SK-N-SH treated with all-trans-retinoic acid at 6 μM for 48 hours (cell line): ENCODE data around the gene LYPD3.

ENCODE experiments used
- ATAC-seq: fragments of 200-7000 bp; cut with Tn5 transposase; 3 replicates; pipeline ENCODE4 v1.9.1; 2020; ENCODE audit warnings: mild to moderate bottlenecking, moderate library complexity
- ARNTL ChIP-seq: fragments of 450-650 bp; formaldehyde crosslinking; IDR thresholded peaks from 2 replicates; pipeline ENCODE4 v1.5.0; 2020; ENCODE audit warnings: low read depth, mild to moderate bottlenecking, moderate library complexity, borderline replicate concordance
- BACH2 ChIP-seq: fragments of 250-450 bp; sonication (Bioruptor Pico); IDR thresholded peaks from 2 replicates; pipeline ENCODE4 v1.9.0; 2021; ENCODE audit warnings: mild to moderate bottlenecking, borderline replicate concordance
- CSDC2 ChIP-seq: fragments of 250-450 bp; sonication (Bioruptor Pico); IDR thresholded peaks from 2 replicates; pipeline ENCODE4 v1.5.0; 2020; ENCODE audit warnings: mild to moderate bottlenecking, moderate library complexity
- GLIS3 ChIP-seq: fragments of 250-450 bp; sonication (Bioruptor Pico); IDR thresholded peaks from 2 replicates; pipeline ENCODE4 v1.5.0; 2020; ENCODE audit warnings: mild to moderate bottlenecking, moderate library complexity
- ISL1 ChIP-seq: fragments of 250-450 bp; sonication (Bioruptor Pico); IDR thresholded peaks from 2 replicates; pipeline ENCODE4 v2.1.2; 2022; ENCODE audit warnings: mild to moderate bottlenecking, moderate library complexity
- OSR1 ChIP-seq: fragments of 250-450 bp; sonication (Bioruptor Pico); IDR thresholded peaks from 2 replicates; pipeline ENCODE4 v1.8.0; 2022; ENCODE audit warnings: moderate library complexity, mild to moderate bottlenecking, inconsistent platforms
- PPARA ChIP-seq: fragments of 250-450 bp; sonication (Bioruptor Pico); IDR thresholded peaks from 2 replicates; pipeline ENCODE4 v1.5.0; 2020; ENCODE audit warnings: mild to moderate bottlenecking, borderline replicate concordance
- RARB ChIP-seq: fragments of 250-450 bp; sonication (Bioruptor Pico); IDR thresholded peaks from 2 replicates; pipeline ENCODE4 v1.8.0; 2021; ENCODE audit warnings: mild to moderate bottlenecking, moderate library complexity
- TCF4 ChIP-seq: fragments of 250-450 bp; sonication (Bioruptor Pico); IDR thresholded peaks from 2 replicates; pipeline ENCODE4 v1.8.0; 2021; ENCODE audit warnings: mild to moderate bottlenecking, moderate library complexity, borderline replicate concordance
- TOX ChIP-seq: fragments of 250-450 bp; sonication (Bioruptor Pico); IDR thresholded peaks from 2 replicates; pipeline ENCODE4 v1.8.0; 2021; ENCODE audit warnings: mild to moderate bottlenecking, moderate library complexity, borderline replicate concordance
- ZFP30 ChIP-seq: fragments of 450-650 bp; formaldehyde crosslinking; IDR thresholded peaks from 2 replicates; pipeline ENCODE4 v1.5.0; 2022; ENCODE audit warnings: mild to moderate bottlenecking, moderate library complexity
- ZNF565 ChIP-seq: fragments of 450-650 bp; formaldehyde crosslinking; conservative IDR thresholded peaks from 2 replicates; pipeline ENCODE4 v1.5.0; 2020; ENCODE audit warnings: low read depth, mild to moderate bottlenecking, moderate library complexity
- ZNF70 ChIP-seq: fragments of 450-650 bp; formaldehyde crosslinking; IDR thresholded peaks from 2 replicates; pipeline ENCODE4 v1.5.0; 2020; ENCODE audit warnings: mild to moderate bottlenecking, moderate library complexity
- ZNF8 ChIP-seq: fragments of 450-650 bp; formaldehyde crosslinking; IDR thresholded peaks from 2 replicates; pipeline ENCODE4 v1.5.0; 2020; ENCODE audit warnings: mild to moderate bottlenecking, moderate library complexity
- TF ChIP-seq, protein P1 (sequence below): fragments of 250-450 bp; sonication (Bioruptor Pico); IDR thresholded peaks from 2 replicates; pipeline ENCODE4 v1.5.0; 2020; ENCODE audit warnings: mild to moderate bottlenecking, moderate library complexity
- TF ChIP-seq, protein P2 (sequence below): fragments of 250-450 bp; sonication (Bioruptor Pico); IDR thresholded peaks from 2 replicates; pipeline ENCODE4 v1.8.0; 2021; ENCODE audit warnings: low read depth, mild to moderate bottlenecking, moderate library complexity, borderline replicate concordance
- TF ChIP-seq, protein P3 (sequence below): fragments of 250-450 bp; sonication (Bioruptor Pico); IDR thresholded peaks from 2 replicates; pipeline ENCODE4 v1.5.1; 2021; ENCODE audit warnings: mild to moderate bottlenecking, moderate library complexity

LYPD3 gene

DNA sequence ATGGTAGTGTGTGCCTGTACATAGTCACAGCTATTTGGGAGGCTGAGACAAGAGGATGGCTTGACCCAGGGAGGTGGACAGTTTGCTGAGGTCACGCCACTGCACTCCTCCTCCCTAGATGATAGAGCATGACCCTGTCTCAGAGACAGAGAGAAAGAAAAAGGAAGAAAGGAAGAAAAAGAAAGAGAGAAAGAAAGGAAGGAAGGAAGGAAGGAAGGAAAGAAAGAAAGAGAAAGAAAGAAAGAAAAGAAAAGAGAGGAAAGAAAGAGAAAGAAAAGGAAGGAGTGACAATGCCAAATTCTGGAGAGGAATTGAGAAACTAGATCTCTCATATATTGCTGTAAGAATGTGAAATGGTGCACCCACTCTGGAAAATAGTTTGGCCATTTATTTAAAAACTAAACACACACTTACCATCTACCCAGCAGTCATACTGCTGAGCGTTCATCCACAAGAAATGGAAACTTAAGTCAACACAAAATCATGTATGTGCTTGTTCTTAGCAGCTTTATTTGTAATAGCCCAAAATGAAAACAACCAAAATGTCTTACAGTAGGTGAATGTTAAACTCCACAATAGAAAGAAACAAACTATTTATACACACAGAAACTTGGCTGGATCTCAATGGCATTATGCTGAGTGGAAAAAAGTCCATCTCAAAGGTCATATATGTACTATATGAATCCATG is 43.3 kb downstream of the LYPD3 start:
- ATAC-seq: no peak

DNA sequence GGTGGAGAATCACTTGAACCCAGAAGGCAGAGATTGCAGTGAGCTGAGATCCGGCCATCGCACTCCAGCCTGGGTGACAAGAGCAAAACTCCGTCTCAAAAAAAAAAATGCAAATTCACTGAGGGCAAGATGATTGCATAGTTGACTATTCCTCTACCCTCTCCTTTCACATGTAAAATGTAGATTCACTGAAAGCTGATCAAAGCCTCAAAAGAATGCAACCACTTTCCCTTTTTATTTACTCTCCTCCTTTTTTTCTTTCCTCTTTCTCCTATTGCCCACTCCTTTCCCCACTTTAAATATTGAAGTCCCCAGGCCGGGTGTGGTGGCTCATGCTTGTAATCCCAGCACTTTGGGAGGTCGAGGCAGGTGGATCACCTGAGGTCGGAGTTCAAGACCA is 44.5 kb downstream of the LYPD3 start:
- no peak for ATAC-seq
- TF ChIP-seq ZNF565: no peak
- no peak for TF ChIP-seq OSR1 (CRISPR knock-in tag)
- TF ChIP-seq PPARA: no peak
- no peak for TF ChIP-seq ZNF70 (CRISPR knock-in tag)
- TF ChIP-seq, protein P1, sequence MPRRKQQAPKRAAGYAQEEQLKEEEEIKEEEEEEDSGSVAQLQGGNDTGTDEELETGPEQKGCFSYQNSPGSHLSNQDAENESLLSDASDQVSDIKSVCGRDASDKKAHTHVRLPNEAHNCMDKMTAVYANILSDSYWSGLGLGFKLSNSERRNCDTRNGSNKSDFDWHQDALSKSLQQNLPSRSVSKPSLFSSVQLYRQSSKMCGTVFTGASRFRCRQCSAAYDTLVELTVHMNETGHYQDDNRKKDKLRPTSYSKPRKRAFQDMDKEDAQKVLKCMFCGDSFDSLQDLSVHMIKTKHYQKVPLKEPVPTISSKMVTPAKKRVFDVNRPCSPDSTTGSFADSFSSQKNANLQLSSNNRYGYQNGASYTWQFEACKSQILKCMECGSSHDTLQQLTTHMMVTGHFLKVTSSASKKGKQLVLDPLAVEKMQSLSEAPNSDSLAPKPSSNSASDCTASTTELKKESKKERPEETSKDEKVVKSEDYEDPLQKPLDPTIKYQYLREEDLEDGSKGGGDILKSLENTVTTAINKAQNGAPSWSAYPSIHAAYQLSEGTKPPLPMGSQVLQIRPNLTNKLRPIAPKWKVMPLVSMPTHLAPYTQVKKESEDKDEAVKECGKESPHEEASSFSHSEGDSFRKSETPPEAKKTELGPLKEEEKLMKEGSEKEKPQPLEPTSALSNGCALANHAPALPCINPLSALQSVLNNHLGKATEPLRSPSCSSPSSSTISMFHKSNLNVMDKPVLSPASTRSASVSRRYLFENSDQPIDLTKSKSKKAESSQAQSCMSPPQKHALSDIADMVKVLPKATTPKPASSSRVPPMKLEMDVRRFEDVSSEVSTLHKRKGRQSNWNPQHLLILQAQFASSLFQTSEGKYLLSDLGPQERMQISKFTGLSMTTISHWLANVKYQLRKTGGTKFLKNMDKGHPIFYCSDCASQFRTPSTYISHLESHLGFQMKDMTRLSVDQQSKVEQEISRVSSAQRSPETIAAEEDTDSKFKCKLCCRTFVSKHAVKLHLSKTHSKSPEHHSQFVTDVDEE (CRISPR knock-in tag): no peak
- TF ChIP-seq, all 23 proteins: peak for 0

More for the DNA sequence above, 43.3 kb downstream of the LYPD3 start:
- TF ChIP-seq BACH2 (CRISPR knock-in tag): no peak

DNA sequence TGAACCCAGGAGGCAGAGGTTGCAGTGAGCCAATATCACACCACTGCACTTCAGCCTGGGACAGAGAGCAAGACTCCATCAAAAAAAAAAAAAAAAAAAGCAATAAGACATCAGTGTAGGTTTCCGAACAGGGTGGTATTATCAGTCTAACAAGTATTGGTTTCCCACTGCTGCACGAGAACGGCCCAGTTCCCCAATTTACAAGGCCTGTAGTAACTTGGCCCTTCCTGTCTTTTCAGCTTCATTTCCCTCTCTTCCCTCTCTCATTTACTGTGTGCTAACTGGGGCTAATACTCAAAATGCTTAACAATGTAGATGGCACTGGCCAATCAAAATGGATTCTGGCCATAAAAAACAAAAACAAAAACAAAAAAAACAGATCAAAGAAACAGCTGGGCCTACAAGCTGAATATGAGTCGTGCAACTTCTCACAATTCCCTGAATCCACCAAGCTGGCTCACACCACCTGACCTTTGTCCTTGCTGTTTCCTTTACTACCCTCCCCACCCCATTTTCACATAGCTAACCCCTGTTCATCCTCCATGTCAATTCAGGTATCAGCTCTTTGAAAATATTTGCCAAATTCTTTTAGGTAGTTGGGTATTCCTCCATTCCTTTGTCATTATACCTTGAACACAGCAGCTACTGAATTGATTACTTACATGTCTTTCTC is 48.3 kb downstream of the LYPD3 start:
- ATAC-seq: no peak
- no peak for TF ChIP-seq CSDC2 (CRISPR knock-in tag)
- no peak for TF ChIP-seq ZNF70 (CRISPR knock-in tag)
- TF ChIP-seq ARNTL (CRISPR knock-in tag): no peak
- no peak for TF ChIP-seq TOX (CRISPR knock-in tag)

DNA sequence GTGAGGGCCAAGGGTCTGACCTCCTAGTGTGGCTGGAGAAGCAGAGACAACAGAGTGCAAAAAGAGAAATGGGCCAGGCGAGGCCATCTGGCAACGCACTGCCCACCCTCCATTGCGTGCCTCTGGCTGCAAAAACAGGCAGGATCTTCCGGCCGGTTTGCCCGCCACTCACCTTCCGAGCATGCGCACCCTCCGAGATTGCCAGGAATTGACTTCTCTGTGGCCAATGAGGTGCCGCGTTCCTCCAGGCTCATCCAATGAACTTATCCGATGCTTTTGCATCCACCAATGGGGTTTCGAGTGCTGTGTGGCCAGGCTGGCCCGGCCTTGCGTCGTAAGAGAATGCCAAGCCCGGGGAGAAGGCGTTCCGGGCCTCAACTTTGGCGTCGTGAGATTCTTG is 50.9 kb downstream of the LYPD3 start, which contains the start of gene TEX101:
TSS of gene TEX101 (plus strand) at position 337 of the 400 bp plus-strand sequence. CDS start 1,030 bp downstream, outside the sequence.
- ATAC-seq: no peak
- TF ChIP-seq ISL1 (CRISPR knock-in tag) (no peak), TCF4 (CRISPR knock-in tag) (no peak), RARB (CRISPR knock-in tag) (no peak), ZNF565 (no peak)
- TF ChIP-seq, protein P2, sequence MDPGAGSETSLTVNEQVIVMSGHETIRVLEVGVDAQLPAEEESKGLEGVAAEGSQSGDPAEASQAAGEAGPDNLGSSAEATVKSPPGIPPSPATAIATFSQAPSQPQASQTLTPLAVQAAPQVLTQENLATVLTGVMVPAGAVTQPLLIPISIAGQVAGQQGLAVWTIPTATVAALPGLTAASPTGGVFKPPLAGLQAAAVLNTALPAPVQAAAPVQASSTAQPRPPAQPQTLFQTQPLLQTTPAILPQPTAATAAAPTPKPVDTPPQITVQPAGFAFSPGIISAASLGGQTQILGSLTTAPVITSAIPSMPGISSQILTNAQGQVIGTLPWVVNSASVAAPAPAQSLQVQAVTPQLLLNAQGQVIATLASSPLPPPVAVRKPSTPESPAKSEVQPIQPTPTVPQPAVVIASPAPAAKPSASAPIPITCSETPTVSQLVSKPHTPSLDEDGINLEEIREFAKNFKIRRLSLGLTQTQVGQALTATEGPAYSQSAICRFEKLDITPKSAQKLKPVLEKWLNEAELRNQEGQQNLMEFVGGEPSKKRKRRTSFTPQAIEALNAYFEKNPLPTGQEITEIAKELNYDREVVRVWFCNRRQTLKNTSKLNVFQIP: no peak
- TF ChIP-seq, protein P3, sequence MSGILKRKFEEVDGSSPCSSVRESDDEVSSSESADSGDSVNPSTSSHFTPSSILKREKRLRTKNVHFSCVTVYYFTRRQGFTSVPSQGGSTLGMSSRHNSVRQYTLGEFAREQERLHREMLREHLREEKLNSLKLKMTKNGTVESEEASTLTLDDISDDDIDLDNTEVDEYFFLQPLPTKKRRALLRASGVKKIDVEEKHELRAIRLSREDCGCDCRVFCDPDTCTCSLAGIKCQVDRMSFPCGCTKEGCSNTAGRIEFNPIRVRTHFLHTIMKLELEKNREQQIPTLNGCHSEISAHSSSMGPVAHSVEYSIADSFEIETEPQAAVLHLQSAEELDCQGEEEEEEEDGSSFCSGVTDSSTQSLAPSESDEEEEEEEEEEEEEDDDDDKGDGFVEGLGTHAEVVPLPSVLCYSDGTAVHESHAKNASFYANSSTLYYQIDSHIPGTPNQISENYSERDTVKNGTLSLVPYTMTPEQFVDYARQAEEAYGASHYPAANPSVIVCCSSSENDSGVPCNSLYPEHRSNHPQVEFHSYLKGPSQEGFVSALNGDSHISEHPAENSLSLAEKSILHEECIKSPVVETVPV (CRISPR knock-in tag): no peak

DNA sequence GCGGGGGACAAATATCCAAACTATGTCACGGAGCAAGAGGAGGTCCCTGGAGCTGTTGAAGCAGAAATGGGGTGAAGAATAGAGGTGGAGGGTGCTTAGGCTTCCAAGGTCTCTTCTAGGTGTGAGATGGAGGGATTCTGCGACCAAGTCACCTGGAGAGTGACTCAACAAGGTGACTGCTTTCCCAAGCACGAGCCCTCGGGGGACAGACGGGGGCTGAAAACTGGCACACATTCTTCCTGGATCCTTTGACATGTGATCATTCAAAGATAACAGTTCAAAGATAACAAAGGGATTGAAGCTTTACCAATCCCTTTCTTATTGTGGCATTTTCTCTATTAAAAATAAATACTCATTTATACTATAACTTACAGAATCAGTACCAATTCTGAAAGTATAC is 53.0 kb downstream of the LYPD3 start:
- no peak for ATAC-seq
- TF ChIP-seq, protein P2: no peak
- TF ChIP-seq PPARA (no peak), CSDC2 (CRISPR knock-in tag) (no peak), ZFP30 (CRISPR knock-in tag) (no peak), TCF4 (CRISPR knock-in tag) (no peak), GLIS3 (CRISPR knock-in tag) (no peak), ZNF8 (CRISPR knock-in tag) (no peak), ARNTL (CRISPR knock-in tag) (no peak), ZNF70 (CRISPR knock-in tag) (no peak), OSR1 (CRISPR knock-in tag) (no peak), ZNF565 (no peak), RARB (CRISPR knock-in tag) (no peak)
- TF ChIP-seq, protein P3 (CRISPR knock-in tag): no peak
- TF ChIP-seq, protein P1 (CRISPR knock-in tag): no peak
